HepG2 (cell line): Measurements from ENCODE around the gene SLC12A5. TPM values are rescaled to one million over a fixed set of nuclear protein-coding genes. Genes with fewer than 3 reads are reported as not detected.

ENCODE experiments used
- CEBPG ChIP-seq: IDR thresholded peaks from 2 replicates; pipeline ENCODE4 v1.6.1; 2016
- ETV6 ChIP-seq: sonication (generic); formaldehyde crosslinking; conservative IDR thresholded peaks from 2 replicates; pipeline ENCODE4 v1.4.0; 2020; ENCODE audit warnings: missing genetic modification reagents
- GTF2F1 ChIP-seq: fragments of 150-350 bp; IDR thresholded peaks from 2 replicates; pipeline ENCODE4 v1.6.1; 2014; ENCODE audit warnings: low read length
- KDM5A ChIP-seq: fragments of 200-600 bp; sonication (generic); IDR thresholded peaks from 2 replicates; pipeline ENCODE4 v1.7.0; 2018; ENCODE audit warnings: antibody characterized with exemption, mild to moderate bottlenecking, low read length, borderline replicate concordance
- MAX ChIP-seq: IDR thresholded peaks from 2 replicates; pipeline ENCODE4 v1.6.1; 2012; ENCODE audit warnings: inconsistent platforms
- PCBP1 ChIP-seq: fragments of 200-400 bp; formaldehyde crosslinking; IDR thresholded peaks from 2 replicates; pipeline ENCODE4 v1.6.1; 2017; ENCODE audit warnings: mild to moderate bottlenecking, low read depth, low read length, borderline replicate concordance
- PITX1 ChIP-seq: sonication (generic); formaldehyde crosslinking; IDR thresholded peaks from 2 replicates; pipeline ENCODE4 v1.5.1; 2020; ENCODE audit warnings: mild to moderate bottlenecking, missing genetic modification reagents
- REPIN1 ChIP-seq: sonication (generic); formaldehyde crosslinking; IDR thresholded peaks from 2 replicates; pipeline ENCODE4 v1.8.0; 2022; ENCODE audit warnings: missing genetic modification reagents, low read depth, mild to moderate bottlenecking, borderline replicate concordance
- TBX3 ChIP-seq: fragments of 450-650 bp; IDR thresholded peaks from 2 replicates; pipeline ENCODE4 v1.6.1; 2017; ENCODE audit warnings: antibody characterized with exemption, mild to moderate bottlenecking, inconsistent platforms, borderline replicate concordance
- THYN1 ChIP-seq: sonication (generic); formaldehyde crosslinking; IDR thresholded peaks from 2 replicates; pipeline ENCODE4 v1.8.1; 2023; ENCODE audit warnings: low read depth, mild to moderate bottlenecking, moderate library complexity, missing genetic modification reagents, borderline replicate concordance
- ZFP91 ChIP-seq: sonication (generic); formaldehyde crosslinking; IDR thresholded peaks from 2 replicates; pipeline ENCODE4 v1.9.0; 2022; ENCODE audit warnings: missing genetic modification reagents, mild to moderate bottlenecking, borderline replicate concordance
- ZNF552 ChIP-seq: sonication (generic); formaldehyde crosslinking; IDR thresholded peaks from 2 replicates; pipeline ENCODE4 v1.9.0; 2022; ENCODE audit warnings: missing genetic modification reagents, mild to moderate bottlenecking, borderline replicate concordance
- ZNF570 ChIP-seq: sonication (generic); formaldehyde crosslinking; IDR thresholded peaks from 2 replicates; pipeline ENCODE4 v1.4.0; 2020; ENCODE audit warnings: mild to moderate bottlenecking, missing genetic modification reagents, borderline replicate concordance
- ZNF619 ChIP-seq: sonication (generic); formaldehyde crosslinking; IDR thresholded peaks from 2 replicates; pipeline ENCODE4 v1.4.0; 2020; ENCODE audit warnings: mild to moderate bottlenecking, missing genetic modification reagents
- ZNF7 ChIP-seq: IDR thresholded peaks from 2 replicates; pipeline ENCODE4 v1.6.1; 2016; ENCODE audit warnings: missing biosample characterization, missing genetic modification reagents
- polyA plus RNA-seq, 8 experiments: library from polyadenylated mRNA; depleted of rRNA in 3 of 8; stranded (reverse) in 7 of 8; unstranded in 1 of 8; fragments of >200 nt; fragmentation: Illumina TruSeq in 4 of 8; extraction: Trizol in 4 of 8; gene quantifications; 2 replicates each; pipeline versions ENCODE4 v1.2.1 to v1.2.3, GENCODE V29; 2011 to 2016; ENCODE audit warnings: low read depth in 4 of 8, missing spikeins in 1 of 8, mixed read lengths in 1 of 8; ENCODE audit not compliant: insufficient read depth in 1 of 8
- total RNA-seq, 5 experiments: library from RNA; depleted of rRNA; stranded (reverse); fragments of >200 nt; fragmentation: Illumina TruSeq; extraction: Trizol; gene quantifications; 2 replicates each; pipeline ENCODE4 v1.2.3, GENCODE V29; 2016; ENCODE audit warnings: low read depth in 1 of 5
- TF ChIP-seq, protein P1 (sequence below): sonication (generic); formaldehyde crosslinking; IDR thresholded peaks from 2 replicates; pipeline ENCODE4 v1.5.0; 2020; ENCODE audit warnings: mild to moderate bottlenecking, missing genetic modification reagents
- TF ChIP-seq, protein P2 (sequence below): sonication (generic); formaldehyde crosslinking; IDR thresholded peaks from 2 replicates; pipeline ENCODE4 v1.5.0; 2020; ENCODE audit warnings: mild to moderate bottlenecking, missing genetic modification reagents, borderline replicate concordance

Gene SLC12A5
- total and polyA plus RNA-seq, 2 of the 13 experiments (the other 11 are each of a cell fraction or from before 2014, with no cell fraction given) = 4.3 to 5.4 TPM

DNA sequence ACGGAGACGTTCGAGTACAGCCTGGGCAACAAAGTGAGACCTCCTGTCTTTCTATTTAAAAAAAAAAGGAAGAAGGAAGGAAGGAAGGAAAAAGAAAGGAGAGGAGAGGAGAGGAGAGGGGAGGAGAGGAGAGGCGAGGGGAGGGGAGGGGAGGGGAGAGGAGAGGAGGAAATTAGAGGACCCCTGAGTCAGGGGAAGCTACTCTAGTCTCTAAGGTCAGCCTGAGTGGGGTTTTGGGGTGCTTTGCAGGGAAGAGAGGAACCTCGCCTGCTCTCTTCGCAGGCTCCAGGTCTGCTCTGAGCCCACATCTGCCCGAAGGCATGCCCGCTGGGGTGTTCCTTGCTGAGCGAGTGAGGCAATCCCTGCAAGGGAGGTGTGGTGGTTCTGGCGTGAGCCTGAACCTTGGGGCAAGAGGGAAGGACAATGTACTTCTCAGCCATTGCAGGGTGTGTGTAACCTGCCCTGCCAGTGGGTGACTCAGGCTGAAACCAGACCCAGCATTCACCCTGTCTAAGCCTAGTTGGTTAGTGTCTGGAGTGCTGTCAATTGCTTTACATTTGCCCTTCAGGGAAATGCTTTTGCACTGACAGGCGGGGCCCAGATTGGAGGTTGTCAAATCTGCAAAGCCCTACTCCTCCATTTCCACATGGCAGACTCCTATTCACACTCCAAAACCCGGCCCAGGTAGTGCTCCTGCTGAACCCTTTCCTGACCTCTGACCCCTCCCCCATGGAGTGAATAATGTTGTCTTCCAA, 35.6 kb upstream of the SLC12A5 start (continued):
- no peak for TF ChIP-seq ZNF570 (CRISPR knock-in tag)
- TF ChIP-seq PITX1 (CRISPR knock-in tag) = 0 out of 2 replicates have a peak, but pooled peaks have one; percentile 24
- peak; percentile 70 for TF ChIP-seq CEBPG (CRISPR knock-in tag)
- TF ChIP-seq ZNF619 (CRISPR knock-in tag) = no peak
- TF ChIP-seq KDM5A = no peak
- TF ChIP-seq GTF2F1 = no peak
- TF ChIP-seq REPIN1 (CRISPR knock-in tag) = no peak
- TF ChIP-seq ZFP91 (CRISPR knock-in tag) = no peak
- peak; percentile 69; the same call in 1 of the 2 replicates for TF ChIP-seq PCBP1
- TF ChIP-seq, protein P1, sequence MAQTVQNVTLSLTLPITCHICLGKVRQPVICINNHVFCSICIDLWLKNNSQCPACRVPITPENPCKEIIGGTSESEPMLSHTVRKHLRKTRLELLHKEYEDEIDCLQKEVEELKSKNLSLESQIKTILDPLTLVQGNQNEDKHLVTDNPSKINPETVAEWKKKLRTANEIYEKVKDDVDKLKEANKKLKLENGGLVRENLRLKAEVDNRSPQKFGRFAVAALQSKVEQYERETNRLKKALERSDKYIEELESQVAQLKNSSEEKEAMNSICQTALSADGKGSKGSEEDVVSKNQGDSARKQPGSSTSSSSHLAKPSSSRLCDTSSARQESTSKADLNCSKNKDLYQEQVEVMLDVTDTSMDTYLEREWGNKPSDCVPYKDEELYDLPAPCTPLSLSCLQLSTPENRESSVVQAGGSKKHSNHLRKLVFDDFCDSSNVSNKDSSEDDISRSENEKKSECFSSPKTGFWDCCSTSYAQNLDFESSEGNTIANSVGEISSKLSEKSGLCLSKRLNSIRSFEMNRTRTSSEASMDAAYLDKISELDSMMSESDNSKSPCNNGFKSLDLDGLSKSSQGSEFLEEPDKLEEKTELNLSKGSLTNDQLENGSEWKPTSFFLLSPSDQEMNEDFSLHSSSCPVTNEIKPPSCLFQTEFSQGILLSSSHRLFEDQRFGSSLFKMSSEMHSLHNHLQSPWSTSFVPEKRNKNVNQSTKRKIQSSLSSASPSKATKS (CRISPR knock-in tag) = no peak
- no peak for TF ChIP-seq ZNF552 (CRISPR knock-in tag)
- no peak for TF ChIP-seq MAX
- no peak for TF ChIP-seq THYN1 (CRISPR knock-in tag)
- TF ChIP-seq, protein P2, sequence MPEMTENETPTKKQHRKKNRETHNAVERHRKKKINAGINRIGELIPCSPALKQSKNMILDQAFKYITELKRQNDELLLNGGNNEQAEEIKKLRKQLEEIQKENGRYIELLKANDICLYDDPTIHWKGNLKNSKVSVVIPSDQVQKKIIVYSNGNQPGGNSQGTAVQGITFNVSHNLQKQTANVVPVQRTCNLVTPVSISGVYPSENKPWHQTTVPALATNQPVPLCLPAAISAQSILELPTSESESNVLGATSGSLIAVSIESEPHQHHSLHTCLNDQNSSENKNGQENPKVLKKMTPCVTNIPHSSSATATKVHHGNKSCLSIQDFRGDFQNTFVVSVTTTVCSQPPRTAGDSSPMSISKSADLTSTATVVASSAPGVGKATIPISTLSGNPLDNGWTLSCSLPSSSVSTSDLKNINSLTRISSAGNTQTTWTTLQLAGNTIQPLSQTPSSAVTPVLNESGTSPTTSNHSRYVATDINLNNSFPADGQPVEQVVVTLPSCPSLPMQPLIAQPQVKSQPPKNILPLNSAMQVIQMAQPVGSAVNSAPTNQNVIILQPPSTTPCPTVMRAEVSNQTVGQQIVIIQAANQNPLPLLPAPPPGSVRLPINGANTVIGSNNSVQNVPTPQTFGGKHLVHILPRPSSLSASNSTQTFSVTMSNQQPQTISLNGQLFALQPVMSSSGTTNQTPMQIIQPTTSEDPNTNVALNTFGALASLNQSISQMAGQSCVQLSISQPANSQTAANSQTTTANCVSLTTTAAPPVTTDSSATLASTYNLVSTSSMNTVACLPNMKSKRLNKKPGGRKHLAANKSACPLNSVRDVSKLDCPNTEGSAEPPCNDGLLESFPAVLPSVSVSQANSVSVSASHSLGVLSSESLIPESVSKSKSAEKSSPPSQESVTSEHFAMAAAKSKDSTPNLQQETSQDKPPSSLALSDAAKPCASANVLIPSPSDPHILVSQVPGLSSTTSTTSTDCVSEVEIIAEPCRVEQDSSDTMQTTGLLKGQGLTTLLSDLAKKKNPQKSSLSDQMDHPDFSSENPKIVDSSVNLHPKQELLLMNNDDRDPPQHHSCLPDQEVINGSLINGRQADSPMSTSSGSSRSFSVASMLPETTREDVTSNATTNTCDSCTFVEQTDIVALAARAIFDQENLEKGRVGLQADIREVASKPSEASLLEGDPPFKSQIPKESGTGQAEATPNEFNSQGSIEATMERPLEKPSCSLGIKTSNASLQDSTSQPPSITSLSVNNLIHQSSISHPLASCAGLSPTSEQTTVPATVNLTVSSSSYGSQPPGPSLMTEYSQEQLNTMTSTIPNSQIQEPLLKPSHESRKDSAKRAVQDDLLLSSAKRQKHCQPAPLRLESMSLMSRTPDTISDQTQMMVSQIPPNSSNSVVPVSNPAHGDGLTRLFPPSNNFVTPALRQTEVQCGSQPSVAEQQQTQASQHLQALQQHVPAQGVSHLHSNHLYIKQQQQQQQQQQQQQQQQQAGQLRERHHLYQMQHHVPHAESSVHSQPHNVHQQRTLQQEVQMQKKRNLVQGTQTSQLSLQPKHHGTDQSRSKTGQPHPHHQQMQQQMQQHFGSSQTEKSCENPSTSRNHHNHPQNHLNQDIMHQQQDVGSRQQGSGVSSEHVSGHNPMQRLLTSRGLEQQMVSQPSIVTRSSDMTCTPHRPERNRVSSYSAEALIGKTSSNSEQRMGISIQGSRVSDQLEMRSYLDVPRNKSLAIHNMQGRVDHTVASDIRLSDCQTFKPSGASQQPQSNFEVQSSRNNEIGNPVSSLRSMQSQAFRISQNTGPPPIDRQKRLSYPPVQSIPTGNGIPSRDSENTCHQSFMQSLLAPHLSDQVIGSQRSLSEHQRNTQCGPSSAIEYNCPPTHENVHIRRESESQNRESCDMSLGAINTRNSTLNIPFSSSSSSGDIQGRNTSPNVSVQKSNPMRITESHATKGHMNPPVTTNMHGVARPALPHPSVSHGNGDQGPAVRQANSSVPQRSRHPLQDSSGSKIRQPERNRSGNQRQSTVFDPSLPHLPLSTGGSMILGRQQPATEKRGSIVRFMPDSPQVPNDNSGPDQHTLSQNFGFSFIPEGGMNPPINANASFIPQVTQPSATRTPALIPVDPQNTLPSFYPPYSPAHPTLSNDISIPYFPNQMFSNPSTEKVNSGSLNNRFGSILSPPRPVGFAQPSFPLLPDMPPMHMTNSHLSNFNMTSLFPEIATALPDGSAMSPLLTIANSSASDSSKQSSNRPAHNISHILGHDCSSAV = no peak
- no peak for TF ChIP-seq ETV6 (CRISPR knock-in tag)
- no peak for TF ChIP-seq ZNF7
- TF ChIP-seq TBX3 = no peak
